CD8-positive, alpha-beta memory T cell (primary cell): ENCODE results near the gene CAPN5. TPM values are rescaled to one million over a fixed set of nuclear protein-coding genes. Genes with fewer than 3 reads are reported as not detected.
A peak's percentile ranks its signal among the peaks of the same experiment; 100 is the strongest.

ENCODE experiments used
- CTCF ChIA-PET: fragments of 350-600 bp; sonication (Branson Sonifier 250); formaldehyde crosslinking; loops from one replicate; lab custom pipeline; 2021; ENCODE audit warnings: antibody characterized with exemption; lab: Charles Lee
- POLR2A ChIA-PET: fragments of 350-600 bp; sonication (Branson Sonifier 250); formaldehyde crosslinking; loops from one replicate; lab custom pipeline; 2021; ENCODE audit warnings: antibody characterized with exemption; lab: Charles Lee
- DNase-seq, 5 donors: peaks; one replicate each; pipeline versions ENCODE4 v3.0.0 to v3.0.0-alpha.2; 2020 to 2022; ENCODE audit warnings: mixed read lengths in 1 of 5
- H3K27ac ChIP-seq: one replicate; pipeline ENCODE4 v1.7.0; 2013; ENCODE audit warnings: low read depth, mild to moderate bottlenecking, low read length, moderate library complexity
- H3K27me3 ChIP-seq: 2 replicates; pipeline ENCODE4 v1.7.0; 2013; ENCODE audit warnings: low read length, mild to moderate bottlenecking; ENCODE audit not compliant: insufficient read depth, poor library complexity, severe bottlenecking
- H3K36me3 ChIP-seq: 2 replicates; pipeline ENCODE4 v1.7.0; 2013; ENCODE audit warnings: mild to moderate bottlenecking, low read length, moderate library complexity; ENCODE audit not compliant: insufficient read depth
- H3K4me1 ChIP-seq: 2 replicates; pipeline ENCODE4 v1.7.0; 2013; ENCODE audit warnings: mild to moderate bottlenecking, low read length, moderate library complexity; ENCODE audit not compliant: insufficient read depth
- H3K4me3 ChIP-seq: 2 replicates; pipeline ENCODE4 v1.7.0; 2013; ENCODE audit warnings: mild to moderate bottlenecking, low read length
- H3K9me3 ChIP-seq: 2 replicates; pipeline ENCODE4 v1.7.0; 2013; ENCODE audit warnings: mild to moderate bottlenecking, low read length
- H3K27ac Mint-ChIP-seq, 8 donors: one replicate each; pipeline ENCODE4 v1.8.0; 2020 to 2021; ENCODE audit warnings: mixed read lengths in 8 of 8, mild to moderate bottlenecking in 6 of 8, inconsistent platforms in 3 of 8, moderate library complexity in 3 of 8
- H3K27me3 Mint-ChIP-seq, 2 donors: one replicate each; pipeline ENCODE4 v1.8.0; 2020 to 2021; ENCODE audit warnings: mixed read lengths in 2 of 2, mild to moderate bottlenecking in 1 of 2, moderate library complexity in 1 of 2
- H3K36me3 Mint-ChIP-seq, 3 donors: one replicate each; pipeline ENCODE4 v1.8.0; 2020 to 2021; ENCODE audit warnings: mixed read lengths in 3 of 3, inconsistent platforms in 1 of 3, mild to moderate bottlenecking in 1 of 3
- H3K4me1 Mint-ChIP-seq, 3 donors: one replicate each; pipeline ENCODE4 v1.8.0; 2020 to 2021; ENCODE audit warnings: mixed read lengths in 3 of 3, inconsistent platforms in 1 of 3, mild to moderate bottlenecking in 1 of 3
- H3K4me3 Mint-ChIP-seq, 7 donors: one replicate each; pipeline ENCODE4 v1.8.0; 2020 to 2021; ENCODE audit warnings: mixed read lengths in 7 of 7, mild to moderate bottlenecking in 6 of 7, moderate library complexity in 4 of 7, inconsistent platforms in 2 of 7
- H3K9me3 Mint-ChIP-seq, 5 donors: one replicate each; pipeline ENCODE4 v1.8.0; 2020 to 2022; ENCODE audit warnings: mixed read lengths in 5 of 5, mild to moderate bottlenecking in 3 of 5, moderate library complexity in 2 of 5, inconsistent platforms in 1 of 5
- polyA plus RNA-seq: library from polyadenylated mRNA; unstranded; fragments of 300-500 nt; fragmentation: Illumina TruSeq; gene quantifications from one replicate; pipeline ENCODE4 v1.2.3, GENCODE V29; 2021
- total RNA-seq, 2 experiments: library from RNA; stranded (reverse); gene quantifications; one replicate each; pipeline ENCODE4 v1.2.3, GENCODE V29; 2021

The CAPN5 gene
- total and polyA plus RNA-seq, 3 experiments from 2014 or later: 0.78 to 3.4 (median 1.1) TPM

GRCh38 chr11:77081381-77081851, 14.6 kb downstream of the CAPN5 start:
- H3K4me1 ChIP-seq: peaks cover 19% of the 10 kb centered on the region
- POLR2A ChIA-PET: no interaction called here
- H3K4me3 ChIP-seq: no peak overlapping the region
- no peak for DNase-seq
- peaks cover 0 to 3% (median 0%) of the 10 kb centered on the region in 3 donors for H3K36me3 Mint-ChIP-seq
- H3K27me3 Mint-ChIP-seq: peaks cover 0 to 1% of the 10 kb centered on the region in 2 donors
- no peaks in the 10 kb centered on the region for H3K9me3 Mint-ChIP-seq
- peaks cover 13 to 18% (median 18%) of the 10 kb centered on the region in 3 donors for H3K4me1 Mint-ChIP-seq
- CTCF ChIA-PET: interaction anchor here (1.3 to 2.6 kb wide), 3 partner anchors 8 to 34 kb away, joined by 4 to 25 read pairs (median 10); no protein-coding TSS in a partner anchor
- H3K27ac Mint-ChIP-seq: peak overlapping the region in 2 of 8 donors; percentile 80 to 91
- H3K27ac ChIP-seq: no peak overlapping the region
- no peaks in the 10 kb centered on the region for H3K9me3 ChIP-seq
- no peaks in the 10 kb centered on the region for H3K36me3 ChIP-seq
- H3K27me3 ChIP-seq: no peaks in the 10 kb centered on the region
- no peak overlapping the region for H3K4me3 Mint-ChIP-seq

- no peak overlapping the region for H3K27ac ChIP-seq
These were observed 15.4 kb downstream of the CAPN5 start for GRCh38 chr11:77081976-77082836.

GRCh38 chr11:77082838-77083565, 16.2 kb downstream of the CAPN5 start:
- peak overlapping the region; percentile 36 for H3K4me3 ChIP-seq
- no peaks in the 10 kb centered on the region for H3K9me3 Mint-ChIP-seq
- H3K36me3 Mint-ChIP-seq: peaks cover 0 to 3% (median 0%) of the 10 kb centered on the region in 3 donors
- peak in 3 of 5 donors; percentile 30 to 66 (median 62) for DNase-seq
- H3K27ac ChIP-seq: no peak overlapping the region
- H3K4me1 Mint-ChIP-seq: peaks cover 13 to 18% (median 18%) of the 10 kb centered on the region in 3 donors
- ChIA-PET CTCF (interaction anchor here (1.4 to 2.6 kb wide), 3 partner anchors 8 to 44 kb away, joined by 3 to 25 read pairs (median 10); no protein-coding TSS in a partner anchor), POLR2A (interaction anchor here (1.3 to 1.5 kb wide), 2 partner anchors 16 to 36 kb away, joined by 3 to 6 read pairs; partner anchors contain the start of gene CAPN5)
- no peaks in the 10 kb centered on the region for H3K27me3 ChIP-seq
- H3K9me3 ChIP-seq: no peaks in the 10 kb centered on the region
- peaks cover 0 to 1% of the 10 kb centered on the region in 2 donors for H3K27me3 Mint-ChIP-seq
- H3K27ac Mint-ChIP-seq: peak overlapping the region in 7 of 8 donors; percentile 91 to 97 (median 94)
- no peaks in the 10 kb centered on the region for H3K36me3 ChIP-seq
- H3K4me3 Mint-ChIP-seq: peak overlapping the region in 6 of 7 donors; percentile 71 to 83 (median 77)
- peaks cover 19% of the 10 kb centered on the region for H3K4me1 ChIP-seq

More at GRCh38 chr11:77081976-77082836, 15.4 kb downstream of the CAPN5 start:
- ChIA-PET CTCF (interaction anchor here (1.3 to 2.6 kb wide), 4 partner anchors 9 to 45 kb away, joined by 3 to 25 read pairs (median 7); no protein-coding TSS in a partner anchor), POLR2A (interaction anchor here (1.3 to 1.5 kb wide), 2 partner anchors 15 to 35 kb away, joined by 3 to 6 read pairs; partner anchors contain the start of gene CAPN5)
- DNase-seq: peak in 2 of 5 donors; percentile 21 to 40
- Histone ChIP-seq H3K36me3 (no peaks in the 10 kb centered on the region), H3K27me3 (no peaks in the 10 kb centered on the region), H3K4me3 (peak overlapping the region; percentile 36), H3K4me1 (peaks cover 19% of the 10 kb centered on the region), H3K9me3 (no peaks in the 10 kb centered on the region)
- Mint-ChIP-seq H3K27ac (peak overlapping the region; percentile 73 to 97 (median 93)), H3K4me1 (peaks cover 13 to 18% (median 18%) of the 10 kb centered on the region in 3 donors), H3K36me3 (peaks cover 0 to 3% (median 0%) of the 10 kb centered on the region in 3 donors), H3K9me3 (no peaks in the 10 kb centered on the region), H3K27me3 (peaks cover 0 to 1% of the 10 kb centered on the region in 2 donors), H3K4me3 (peak overlapping the region in 6 of 7 donors; percentile 71 to 83 (median 77))

GRCh38 chr11:77083566-77084245, 16.9 kb downstream of the CAPN5 start:
- Mint-ChIP-seq H3K9me3 (no peaks in the 10 kb centered on the region), H3K4me3 (no peak overlapping the region), H3K4me1 (peaks cover 13 to 18% (median 18%) of the 10 kb centered on the region in 3 donors), H3K36me3 (peaks cover 0 to 3% (median 0%) of the 10 kb centered on the region in 3 donors), H3K27me3 (peaks cover 0 to 1% of the 10 kb centered on the region in 2 donors), H3K27ac (peak overlapping the region in 4 of 8 donors; percentile 35 to 96 (median 68))
- Histone ChIP-seq H3K27ac (no peak overlapping the region), H3K4me3 (no peak overlapping the region), H3K4me1 (peaks cover 19% of the 10 kb centered on the region), H3K36me3 (no peaks in the 10 kb centered on the region), H3K27me3 (no peaks in the 10 kb centered on the region), H3K9me3 (no peaks in the 10 kb centered on the region)
- peak in 1 of 5 donors; percentile 22 for DNase-seq
- CTCF ChIA-PET: interaction anchor here (2.2 to 2.6 kb wide), 2 partner anchors 8 to 36 kb away, joined by 10 to 25 read pairs; no protein-coding TSS in a partner anchor
- POLR2A ChIA-PET: no interaction called here

GRCh38 chr11:77084581-77085191, 17.9 kb downstream of the CAPN5 start:
- Mint-ChIP-seq H3K4me3 (no peak overlapping the region), H3K27me3 (peaks cover 0 to 1% of the 10 kb centered on the region in 2 donors), H3K36me3 (peaks cover 0 to under 1% (median 0%) of the 10 kb centered on the region in 3 donors), H3K4me1 (peaks cover 13 to 18% (median 15%) of the 10 kb centered on the region in 3 donors), H3K9me3 (no peaks in the 10 kb centered on the region), H3K27ac (peak overlapping the region in 1 of 8 donors; percentile 94)
- Histone ChIP-seq H3K4me3 (no peak overlapping the region), H3K27ac (no peak overlapping the region), H3K4me1 (peaks cover 19% of the 10 kb centered on the region), H3K9me3 (no peaks in the 10 kb centered on the region), H3K36me3 (no peaks in the 10 kb centered on the region), H3K27me3 (no peaks in the 10 kb centered on the region)
- ChIA-PET POLR2A (no interaction called here), CTCF (no interaction called here)
- DNase-seq: peak in 1 of 5 donors; percentile 39

GRCh38 chr11:77085652-77086051, 18.9 kb downstream of the CAPN5 start:
- DNase-seq: peak in 1 of 5 donors; percentile 13
- H3K9me3 ChIP-seq: no peaks in the 10 kb centered on the region
- peaks cover 19% of the 10 kb centered on the region for H3K4me1 ChIP-seq
- no peaks in the 10 kb centered on the region for H3K36me3 ChIP-seq
- no peak overlapping the region for H3K27ac ChIP-seq
- POLR2A ChIA-PET: no interaction called here
- Mint-ChIP-seq H3K27me3 (peaks cover 0 to 1% of the 10 kb centered on the region in 2 donors), H3K4me1 (peaks cover 13 to 18% (median 13%) of the 10 kb centered on the region in 3 donors), H3K27ac (no peak overlapping the region), H3K9me3 (no peaks in the 10 kb centered on the region), H3K36me3 (no peaks in the 10 kb centered on the region), H3K4me3 (peak overlapping the region in 1 of 7 donors; percentile 56)
- H3K27me3 ChIP-seq: no peaks in the 10 kb centered on the region
- CTCF ChIA-PET: no interaction called here
- H3K4me3 ChIP-seq: no peak overlapping the region
